ENCODE data around the gene RBM22.
A peak's percentile ranks its signal among the peaks of the same experiment; 100 is the strongest.

RBM22 gene

GRCh38 chr5:150650021-150651006 is 50.5 kb downstream of the RBM22 start:
- DNase-seq, result no peak

GRCh38 chr5:150649108-150650020 is 51.5 kb downstream of the RBM22 start:
- no peak for DNase-seq

GRCh38 chr5:150648294-150649107 is 52.4 kb downstream of the RBM22 start:
- DNase-seq, result no peak

GRCh38 chr5:150647275-150648251 is 53.3 kb downstream of the RBM22 start:
- no peak for DNase-seq

GRCh38 chr5:150645070-150645700 is 55.7 kb downstream of the RBM22 start:
- no peak for DNase-seq

- DNase-seq, result no peak
These were observed 56.3 kb downstream of the RBM22 start for GRCh38 chr5:150644514-150644913.

- no peak for DNase-seq
These were observed 56.8 kb downstream of the RBM22 start for GRCh38 chr5:150644058-150644457.

- no peak for DNase-seq
These were observed 57.7 kb downstream of the RBM22 start for GRCh38 chr5:150642991-150643710.

- DNase-seq, result peak; percentile 79
These were observed 58.3 kb downstream of the RBM22 start for GRCh38 chr5:150642567-150642927.

- DNase-seq, result no peak
These were observed 58.9 kb downstream of the RBM22 start for GRCh38 chr5:150641824-150642566.

GRCh38 chr5:150641006-150641570 is 59.8 kb downstream of the RBM22 start:
- DNase-seq, result no peak

All from right hindlimb (tissue), 1 donor.